SIG-M5 treated with dmso at 0.1 percent for 504 hours (cell line): ENCODE data around the gene CEACAM1.
A peak's percentile ranks its signal among the peaks of the same experiment; 100 is the strongest.
"Not testable (repeated sequence)": the region's sequence is repeated elsewhere in the genome, so short reads cannot be mapped to it uniquely, and the experiment has no call there.

Experiments
- DNase-seq: peaks from one replicate; lab custom pipeline; 2025; ENCODE audit not compliant: unreplicated experiment; lab: John Stamatoyannopoulos, UW

CEACAM1 gene

GRCh38 chr19:42528354-42529247, at the start of gene CEACAM1:
Gene CEACAM1 (minus strand): TSS chr19:42528481. CDS start chr19:42528374, 107 bp downstream.
- no peak for DNase-seq

GRCh38 chr19:42577016-42577415, 48.7 kb upstream of the CEACAM1 start:
- no peak for DNase-seq

GRCh38 chr19:42576241-42576640, 48.0 kb upstream of the CEACAM1 start:
- no peak for DNase-seq

GRCh38 chr19:42573642-42574041, 45.4 kb upstream of the CEACAM1 start:
- DNase-seq, result no peak

- DNase-seq, result no peak
Observed at GRCh38 chr19:42571116-42571515, 42.8 kb upstream of the CEACAM1 start.

GRCh38 chr19:42569193-42569592, 40.9 kb upstream of the CEACAM1 start:
- no peak for DNase-seq

GRCh38 chr19:42568006-42568405, 39.7 kb upstream of the CEACAM1 start:
- peak; percentile 57 for DNase-seq

- DNase-seq, result no peak
Observed at GRCh38 chr19:42567567-42567966, 39.3 kb upstream of the CEACAM1 start.

- peak; percentile 71 for DNase-seq
Observed at GRCh38 chr19:42563352-42564210, 35.3 kb upstream of the CEACAM1 start.

GRCh38 chr19:42561512-42561911, 33.2 kb upstream of the CEACAM1 start:
- DNase-seq, result no peak

- DNase-seq, result no peak
Observed at GRCh38 chr19:42560731-42561130, 32.5 kb upstream of the CEACAM1 start.

- DNase-seq, result no peak
Observed at GRCh38 chr19:42558450-42559150, 30.3 kb upstream of the CEACAM1 start.

GRCh38 chr19:42557386-42557871, 29.1 kb upstream of the CEACAM1 start:
- DNase-seq, result not testable (repeated sequence)

- no peak for DNase-seq
Observed at GRCh38 chr19:42555801-42556200, 27.5 kb upstream of the CEACAM1 start.

GRCh38 chr19:42555317-42555716, 27.0 kb upstream of the CEACAM1 start:
- no peak for DNase-seq

- no peak for DNase-seq
Observed at GRCh38 chr19:42554046-42554575, 25.8 kb upstream of the CEACAM1 start.

GRCh38 chr19:42553292-42554045, 25.2 kb upstream of the CEACAM1 start:
- DNase-seq, result peak; percentile 33

GRCh38 chr19:42552086-42553065, 24.1 kb upstream of the CEACAM1 start:
- no peak for DNase-seq

- not testable (repeated sequence) for DNase-seq
Observed at GRCh38 chr19:42550521-42550920, 22.2 kb upstream of the CEACAM1 start.
